Measurements from ENCODE around the gene MORN5.

MORN5 gene

DNA sequence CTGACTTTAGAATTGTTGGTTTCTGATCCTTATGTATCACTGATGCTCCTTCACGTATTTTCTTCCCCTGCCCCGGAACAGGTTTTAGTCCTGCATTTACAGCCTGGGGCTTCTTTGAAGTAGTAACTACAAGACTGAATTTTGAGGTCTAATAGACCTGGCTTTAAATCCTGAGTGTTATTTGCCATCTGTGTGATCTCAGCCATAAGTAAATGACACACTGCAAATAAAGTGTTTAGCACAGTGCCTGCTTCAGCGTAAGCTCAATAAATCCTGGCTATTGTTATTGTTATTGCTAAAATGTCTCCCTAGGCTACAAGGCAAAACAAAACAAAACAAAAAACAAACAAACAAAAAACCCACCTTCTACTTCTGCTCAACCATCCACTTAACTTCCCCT lies 84.6 kb downstream of the MORN5 start:
- DNase-seq = no peak

DNA sequence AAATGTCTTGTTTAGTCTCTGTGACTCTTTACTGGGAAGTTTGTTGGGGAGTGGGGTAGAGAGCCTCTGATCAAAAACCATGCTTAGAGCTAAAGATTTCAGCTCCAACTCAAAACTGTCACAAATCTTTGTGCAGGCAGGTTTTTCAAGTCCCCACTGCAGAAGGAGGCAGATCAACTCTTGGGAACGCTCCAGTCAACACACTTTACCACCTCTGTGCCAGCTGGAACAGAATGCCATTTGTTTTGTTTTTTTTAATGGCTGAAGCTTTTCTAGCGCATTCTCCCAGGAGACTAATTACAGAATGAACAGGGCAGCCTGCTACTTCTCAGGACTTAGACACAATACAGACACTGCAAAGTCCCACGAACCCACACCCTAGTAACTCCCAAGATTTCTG lies 87.0 kb downstream of the MORN5 start:
- no peak for DNase-seq

DNA sequence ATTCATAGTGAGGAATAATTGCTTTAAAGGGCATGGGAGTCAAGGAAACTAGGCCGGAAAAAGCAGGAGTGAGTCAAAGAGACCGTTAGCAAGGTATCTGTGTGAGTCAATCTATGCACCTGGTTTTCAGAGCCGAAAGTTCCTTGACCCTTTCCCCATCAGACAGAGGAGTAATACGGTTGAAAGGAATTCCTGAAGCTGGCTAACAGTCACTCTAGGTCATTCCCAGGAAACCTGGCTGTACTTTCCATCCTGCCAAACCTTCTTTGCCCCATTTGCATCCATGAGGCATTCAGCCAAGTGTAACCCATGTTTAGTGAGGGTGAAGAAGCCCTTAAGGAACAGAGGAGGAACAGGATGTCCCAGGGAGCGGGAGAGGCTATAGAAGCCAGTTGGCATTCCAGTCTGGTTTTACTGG lies 88.7 kb downstream of the MORN5 start:
- DNase-seq = no peak
